KMS-11 (cell line): Measurements from ENCODE around the gene GP1BB.

Source experiments
- H2AFZ ChIP-seq: fragments of 200-600 bp; sonication (generic); 2 replicates; pipeline ENCODE4 v1.6.1; 2016; ENCODE audit warnings: antibody characterized with exemption, mixed run types, low read depth
- H3K27ac ChIP-seq: fragments of 200-600 bp; sonication (generic); 2 replicates; pipeline ENCODE4 v1.6.1; 2016; ENCODE audit warnings: mild to moderate bottlenecking, mixed run types
- H3K27me3 ChIP-seq: fragments of 200-600 bp; sonication (generic); 2 replicates; pipeline ENCODE4 v1.6.1; 2017; ENCODE audit warnings: mild to moderate bottlenecking, low read depth, mixed run types, moderate library complexity; ENCODE audit not compliant: insufficient read depth
- H3K36me3 ChIP-seq: fragments of 200-600 bp; sonication (generic); 2 replicates; pipeline ENCODE4 v1.6.1; 2017; ENCODE audit warnings: mild to moderate bottlenecking, mixed run types; ENCODE audit not compliant: insufficient read depth
- H3K4me1 ChIP-seq: fragments of 200-600 bp; sonication (generic); 2 replicates; pipeline ENCODE4 v1.6.1; 2016; ENCODE audit warnings: mild to moderate bottlenecking, low read depth, mixed run types; ENCODE audit not compliant: poor library complexity, severe bottlenecking
- H3K4me2 ChIP-seq: fragments of 200-600 bp; sonication (generic); 2 replicates; pipeline ENCODE4 v1.7.0; 2016; ENCODE audit warnings: mild to moderate bottlenecking, mixed run types
- H3K4me3 ChIP-seq: fragments of 200-600 bp; sonication (generic); IDR thresholded peaks from 2 replicates; pipeline ENCODE4 v1.6.1; 2017; ENCODE audit warnings: low read depth, low read length, mixed read lengths; ENCODE audit not compliant: insufficient read depth
- H3K79me2 ChIP-seq: fragments of 200-600 bp; sonication (generic); 2 replicates; pipeline ENCODE4 v1.6.1; 2016; ENCODE audit warnings: low read depth, mixed run types; ENCODE audit not compliant: insufficient read depth
- H3K9ac ChIP-seq: fragments of 200-600 bp; sonication (generic); 2 replicates; pipeline ENCODE4 v1.6.1; 2016; ENCODE audit warnings: mild to moderate bottlenecking, mixed run types
- H4K20me1 ChIP-seq: fragments of 200-600 bp; sonication (generic); 2 replicates; pipeline ENCODE4 v1.6.1; 2016; ENCODE audit warnings: mild to moderate bottlenecking, mixed run types; ENCODE audit not compliant: insufficient read depth
- TF ChIP-seq, protein P1 (sequence below): fragments of 200-600 bp; sonication (generic); conservative IDR thresholded peaks from 2 replicates; pipeline ENCODE4 v1.6.1; 2017; ENCODE audit warnings: low read depth, mild to moderate bottlenecking, antibody characterized with exemption, low read length, moderate library complexity, mixed read lengths

GP1BB gene

DNA sequence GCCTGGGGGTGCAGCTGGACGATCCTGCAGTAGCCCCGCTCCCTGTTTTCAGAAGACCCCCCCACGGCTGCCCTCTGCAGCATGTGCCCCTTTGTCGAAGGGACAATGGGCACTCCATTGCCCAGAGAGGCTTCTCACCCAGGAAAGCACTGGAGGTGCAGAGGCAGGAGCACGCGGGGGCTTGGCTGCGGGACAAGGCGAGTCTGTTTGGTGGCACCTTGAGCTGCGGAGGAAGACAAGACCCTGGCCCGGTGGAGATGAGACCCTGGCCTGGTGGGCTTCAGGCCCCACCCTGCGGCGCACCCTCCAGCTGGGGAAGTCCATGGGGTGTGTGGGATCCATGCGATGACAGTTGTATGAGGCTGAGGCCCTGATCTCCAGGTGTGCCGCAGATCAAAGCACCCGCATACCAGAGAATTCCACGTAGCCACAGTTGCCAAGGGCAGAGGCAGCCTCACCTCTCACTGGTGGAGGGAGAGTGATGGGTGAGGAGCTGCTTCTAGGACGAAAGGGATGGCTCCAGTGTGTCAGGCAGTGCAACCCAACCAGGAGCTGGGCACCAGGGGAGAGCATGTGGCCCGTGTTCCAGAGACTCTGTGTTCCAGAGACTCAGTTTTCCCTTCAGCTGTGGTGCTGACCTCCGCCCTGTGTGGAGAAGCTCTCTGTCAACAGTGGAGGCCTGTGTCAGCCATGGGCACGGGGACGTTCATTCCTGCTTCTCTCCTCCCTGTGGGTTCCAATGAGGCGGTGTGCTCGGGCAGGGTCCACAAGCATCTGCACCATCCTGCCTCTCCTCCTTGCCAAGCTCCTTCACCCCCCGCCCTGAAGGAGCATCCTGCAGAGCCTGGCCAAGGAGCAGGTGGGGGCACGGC is 47.2 kb downstream of the GP1BB start:
- TF ChIP-seq, protein P1, sequence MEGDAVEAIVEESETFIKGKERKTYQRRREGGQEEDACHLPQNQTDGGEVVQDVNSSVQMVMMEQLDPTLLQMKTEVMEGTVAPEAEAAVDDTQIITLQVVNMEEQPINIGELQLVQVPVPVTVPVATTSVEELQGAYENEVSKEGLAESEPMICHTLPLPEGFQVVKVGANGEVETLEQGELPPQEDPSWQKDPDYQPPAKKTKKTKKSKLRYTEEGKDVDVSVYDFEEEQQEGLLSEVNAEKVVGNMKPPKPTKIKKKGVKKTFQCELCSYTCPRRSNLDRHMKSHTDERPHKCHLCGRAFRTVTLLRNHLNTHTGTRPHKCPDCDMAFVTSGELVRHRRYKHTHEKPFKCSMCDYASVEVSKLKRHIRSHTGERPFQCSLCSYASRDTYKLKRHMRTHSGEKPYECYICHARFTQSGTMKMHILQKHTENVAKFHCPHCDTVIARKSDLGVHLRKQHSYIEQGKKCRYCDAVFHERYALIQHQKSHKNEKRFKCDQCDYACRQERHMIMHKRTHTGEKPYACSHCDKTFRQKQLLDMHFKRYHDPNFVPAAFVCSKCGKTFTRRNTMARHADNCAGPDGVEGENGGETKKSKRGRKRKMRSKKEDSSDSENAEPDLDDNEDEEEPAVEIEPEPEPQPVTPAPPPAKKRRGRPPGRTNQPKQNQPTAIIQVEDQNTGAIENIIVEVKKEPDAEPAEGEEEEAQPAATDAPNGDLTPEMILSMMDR = no peak

GRCh38 chr22:19772422-19772672 is 49.0 kb downstream of the GP1BB start:
- peaks cover 61% of the 10 kb centered on the region for H3K27me3 ChIP-seq
- no peak overlapping the region for H2AFZ ChIP-seq
- H3K4me1 ChIP-seq = no peaks in the 10 kb centered on the region
- TF ChIP-seq, protein P1 = no peak
- H3K27ac ChIP-seq = no peak overlapping the region
- H3K9ac ChIP-seq = no peak overlapping the region
- no peaks in the 10 kb centered on the region for H3K79me2 ChIP-seq
- H3K36me3 ChIP-seq = no peaks in the 10 kb centered on the region
- no peaks in the 10 kb centered on the region for H4K20me1 ChIP-seq
- no peak overlapping the region for H3K4me2 ChIP-seq
- H3K4me3 ChIP-seq = no peak overlapping the region

More for the DNA sequence above, 47.2 kb downstream of the GP1BB start:
- H4K20me1 ChIP-seq = no peaks in the 10 kb centered on the region
- H3K27me3 ChIP-seq = peaks cover 68% of the 10 kb centered on the region
- no peak overlapping the region for H3K4me3 ChIP-seq
- no peak overlapping the region for H3K4me2 ChIP-seq
- H3K9ac ChIP-seq = no peak overlapping the region
- no peak overlapping the region for H2AFZ ChIP-seq
- H3K79me2 ChIP-seq = no peaks in the 10 kb centered on the region
- H3K4me1 ChIP-seq = no peaks in the 10 kb centered on the region
- no peaks in the 10 kb centered on the region for H3K36me3 ChIP-seq
- no peak overlapping the region for H3K27ac ChIP-seq

DNA sequence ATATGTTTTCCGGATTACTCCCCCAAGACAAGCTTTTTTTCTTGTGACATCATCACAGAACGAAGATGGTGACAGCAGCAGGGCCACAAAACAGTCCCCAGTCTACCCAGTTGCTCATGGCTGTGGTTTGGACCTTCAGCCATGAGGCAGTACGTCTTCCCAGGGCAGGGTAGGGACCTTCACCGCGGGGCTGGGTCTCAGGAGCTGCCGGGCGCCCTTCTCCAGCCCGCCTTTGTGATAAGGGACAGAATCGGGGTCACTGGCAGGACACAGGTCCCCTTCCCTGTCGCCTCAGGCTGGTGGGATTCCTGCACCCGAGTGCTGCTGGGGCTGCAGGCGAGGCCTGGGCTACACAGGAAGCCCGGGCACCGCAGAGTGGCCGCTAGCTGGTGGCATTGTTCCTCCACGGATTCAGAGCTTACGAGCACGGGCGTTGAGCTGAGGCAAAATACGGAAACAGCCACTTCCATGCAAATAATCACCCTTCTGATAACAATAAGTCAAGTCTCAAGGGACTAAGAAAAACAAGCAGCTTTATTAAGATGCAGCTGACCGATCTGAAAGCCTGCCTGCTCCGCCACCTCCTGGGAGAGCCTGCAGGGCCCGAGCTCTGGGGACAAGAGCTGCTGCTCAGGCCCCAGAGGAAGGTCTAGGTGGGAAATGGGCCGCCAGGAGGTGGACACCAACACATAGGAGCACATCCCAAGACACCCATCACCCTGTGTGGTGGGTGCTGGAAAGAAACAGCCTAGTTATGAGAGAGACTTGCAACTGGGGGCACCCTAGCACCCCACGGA is 49.5 kb downstream of the GP1BB start:
- Histone ChIP-seq H3K36me3 (no peaks in the 10 kb centered on the region), H3K79me2 (no peaks in the 10 kb centered on the region), H3K4me3 (no peak overlapping the region)

DNA sequence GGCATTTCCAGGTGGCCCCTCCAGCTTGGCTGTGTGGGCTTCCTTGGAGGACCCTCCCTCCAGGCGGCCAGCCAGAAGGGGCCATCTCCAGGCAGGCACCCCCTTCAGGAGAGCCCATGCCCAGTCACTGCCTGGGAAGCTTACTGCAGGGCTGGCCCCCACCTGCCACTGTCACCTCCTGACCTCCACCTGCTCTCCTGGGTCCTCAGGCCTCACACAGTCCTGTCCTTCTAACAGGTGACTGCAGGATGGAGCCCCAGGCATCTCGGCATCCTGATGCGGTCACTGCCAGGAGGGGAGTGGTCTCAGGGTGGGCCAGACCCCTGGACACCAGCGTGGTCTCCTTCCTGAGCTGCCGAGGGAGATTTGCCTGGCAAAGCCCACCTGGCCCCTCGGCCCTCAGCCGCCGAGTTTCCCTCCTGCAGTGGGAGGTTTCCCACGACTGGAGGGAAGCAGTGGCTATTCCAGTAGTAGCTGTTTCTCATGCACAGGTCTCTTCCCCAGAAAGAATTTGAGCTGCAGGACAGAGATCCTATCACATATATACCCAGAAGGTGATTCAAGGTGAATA is 50.2 kb downstream of the GP1BB start:
- Histone ChIP-seq H3K4me3 (no peak overlapping the region), H4K20me1 (no peaks in the 10 kb centered on the region), H3K27me3 (peaks cover 49% of the 10 kb centered on the region), H3K27ac (no peak overlapping the region), H3K4me2 (no peak overlapping the region), H3K36me3 (no peaks in the 10 kb centered on the region), H2AFZ (no peak overlapping the region), H3K79me2 (no peaks in the 10 kb centered on the region), H3K4me1 (no peaks in the 10 kb centered on the region), H3K9ac (no peak overlapping the region)
- TF ChIP-seq, protein P1 = no peak

More for the DNA sequence above, 49.5 kb downstream of the GP1BB start:
- no peaks in the 10 kb centered on the region for H3K4me1 ChIP-seq
- no peak overlapping the region for H2AFZ ChIP-seq
- peaks cover 56% of the 10 kb centered on the region for H3K27me3 ChIP-seq
- no peak overlapping the region for H3K4me2 ChIP-seq
- TF ChIP-seq, protein P1 = no peak
- H3K27ac ChIP-seq = no peak overlapping the region
- H4K20me1 ChIP-seq = no peaks in the 10 kb centered on the region
- no peak overlapping the region for H3K9ac ChIP-seq
